Fibroblast of upper back skin (primary cell): ENCODE results near the gene ACTC1.

Source experiments
- DNase-seq: peaks from one replicate; pipeline ENCODE4 v3.0.0-alpha.2; 2013

ACTC1 gene

DNA sequence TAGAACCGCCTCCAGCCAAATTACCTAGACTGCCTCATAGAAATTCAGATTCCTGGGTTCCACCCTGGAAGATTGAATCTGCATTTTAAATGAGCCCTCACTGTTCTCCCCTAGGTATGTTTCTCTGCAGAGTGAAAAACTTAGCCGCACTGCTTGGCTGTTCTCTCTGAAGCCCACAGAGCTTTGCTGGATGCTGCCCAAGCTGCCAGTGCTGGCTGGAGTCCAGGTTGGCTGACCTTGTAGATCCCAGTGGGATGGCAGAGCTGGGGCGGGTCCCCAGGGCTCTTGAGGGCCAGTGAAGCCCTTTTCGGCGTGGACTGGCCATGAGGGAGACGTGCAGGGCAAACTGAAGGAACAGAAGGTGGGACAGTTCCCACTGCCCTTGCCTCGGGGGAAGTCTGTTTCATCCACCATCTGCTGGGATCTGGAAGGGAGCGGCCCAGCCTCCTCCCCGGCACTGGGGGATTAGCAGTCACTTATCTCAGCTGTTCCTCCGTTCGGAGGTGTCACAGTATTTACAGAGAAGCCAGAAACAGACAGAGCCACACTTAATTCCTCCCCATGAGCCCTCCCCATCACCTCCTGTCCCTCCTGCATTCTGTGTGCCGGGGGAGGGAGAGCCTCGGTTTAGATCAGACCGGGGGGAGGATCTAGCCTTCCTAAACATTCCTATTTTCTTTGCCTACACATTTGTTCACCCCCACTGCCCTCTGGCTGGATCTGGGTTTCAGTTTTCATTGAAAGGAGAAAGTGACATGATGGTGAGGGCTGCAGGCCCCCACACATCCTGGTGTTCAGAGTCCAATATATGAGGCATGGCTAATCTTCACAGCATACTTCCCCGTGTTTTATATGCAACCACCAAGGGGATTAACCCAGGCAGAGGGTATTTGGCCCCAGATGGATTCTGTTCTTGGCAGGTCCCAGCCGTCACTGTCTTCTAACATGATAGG is 4.1 kb upstream of the ACTC1 start:
- DNase-seq: peak; percentile 9

DNA sequence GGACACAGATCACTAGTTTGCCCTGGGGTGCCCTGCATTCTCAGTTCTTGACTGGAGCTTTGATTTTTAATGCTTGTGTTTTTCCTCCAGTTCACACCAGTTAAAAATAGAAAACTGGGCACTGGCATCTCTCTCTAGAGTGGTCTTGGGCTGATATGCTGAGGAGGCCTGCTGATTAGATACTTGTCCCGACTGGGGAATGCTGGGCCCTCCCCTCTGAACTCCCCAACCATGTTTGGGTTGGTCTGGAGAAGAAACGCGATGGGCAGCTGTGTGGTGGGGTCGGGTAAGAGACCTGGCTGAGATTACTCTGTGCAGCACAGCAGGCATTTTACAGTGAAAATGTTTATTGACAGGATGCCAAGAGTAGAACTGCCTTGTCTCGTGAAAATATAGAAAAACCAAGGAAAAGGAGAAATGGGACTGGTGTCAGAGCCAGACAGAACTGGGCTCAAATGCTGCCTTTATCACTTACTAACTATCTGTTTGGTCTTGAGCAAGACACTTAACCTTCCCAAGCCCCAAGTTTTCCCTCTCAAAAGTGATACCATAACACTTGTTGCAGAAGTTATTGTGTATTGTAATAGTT is 1.6 kb upstream of the ACTC1 start:
- DNase-seq: no peak

DNA sequence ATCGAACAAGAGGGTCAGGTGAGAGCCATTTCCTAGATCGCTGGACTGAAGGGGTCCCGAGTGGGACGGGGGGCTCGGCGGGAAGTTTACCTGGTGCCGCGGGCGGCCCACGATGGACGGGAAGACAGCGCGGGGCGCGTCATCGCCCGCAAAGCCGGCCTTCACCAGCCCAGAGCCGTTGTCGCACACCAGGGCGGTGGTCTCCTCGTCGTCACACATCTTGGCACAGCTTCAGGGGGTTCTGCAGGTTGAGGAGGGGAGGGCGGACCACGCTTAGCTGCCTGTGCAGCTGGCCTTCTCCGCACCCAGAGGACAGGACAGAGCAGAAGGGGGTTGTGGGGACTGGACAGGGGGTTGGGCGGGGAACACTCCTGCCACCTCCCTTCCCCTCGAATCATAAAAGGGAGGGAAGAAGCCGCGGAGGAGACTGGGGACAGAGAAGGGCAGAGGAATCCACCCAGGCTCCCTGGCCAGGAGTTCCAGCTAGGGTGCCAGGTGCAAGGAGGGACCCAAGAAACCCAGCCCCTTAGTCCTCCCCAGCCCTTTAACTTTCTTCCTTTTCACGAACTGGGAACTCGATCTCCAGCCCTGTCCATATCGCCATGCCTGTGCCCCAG is 651 bp downstream of the ACTC1 start:
- no peak for DNase-seq

DNA sequence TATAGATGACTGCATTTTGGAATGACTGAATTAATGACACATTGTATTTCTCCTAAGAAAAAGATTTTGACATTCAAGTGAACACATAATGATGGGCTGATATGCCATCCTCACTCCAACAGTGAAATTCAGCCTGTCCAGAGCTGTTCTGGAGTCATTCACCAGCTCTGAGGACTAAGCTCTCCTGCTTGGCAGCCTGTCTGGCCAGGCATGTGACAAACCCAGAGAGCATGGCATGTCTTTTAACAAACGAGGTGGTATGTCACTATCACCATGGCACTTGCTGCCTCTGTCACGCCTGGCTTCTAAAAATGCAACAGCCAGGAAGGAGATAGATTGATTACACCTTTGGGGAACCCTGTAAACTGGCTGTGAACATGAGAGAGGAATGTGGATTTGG is 1.4 kb downstream of the ACTC1 start:
- no peak for DNase-seq

DNA sequence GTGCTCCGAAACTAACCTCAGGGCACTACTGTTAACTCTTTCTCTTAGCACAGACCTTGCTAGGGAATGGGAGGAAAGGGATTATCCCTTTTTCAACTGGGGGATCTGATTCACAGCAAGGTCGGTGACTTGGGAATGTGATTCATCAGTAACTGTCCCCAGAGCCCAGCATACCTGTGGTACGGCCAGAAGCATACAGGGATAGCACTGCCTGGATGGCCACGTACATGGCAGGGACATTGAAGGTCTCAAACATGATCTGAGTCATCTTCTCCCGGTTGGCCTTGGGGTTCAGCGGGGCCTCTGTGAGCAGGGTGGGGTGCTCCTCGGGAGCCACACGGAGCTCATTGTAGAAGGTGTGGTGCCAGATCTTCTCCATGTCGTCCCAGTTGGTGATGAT is 2.3 kb downstream of the ACTC1 start:
- no peak for DNase-seq

DNA sequence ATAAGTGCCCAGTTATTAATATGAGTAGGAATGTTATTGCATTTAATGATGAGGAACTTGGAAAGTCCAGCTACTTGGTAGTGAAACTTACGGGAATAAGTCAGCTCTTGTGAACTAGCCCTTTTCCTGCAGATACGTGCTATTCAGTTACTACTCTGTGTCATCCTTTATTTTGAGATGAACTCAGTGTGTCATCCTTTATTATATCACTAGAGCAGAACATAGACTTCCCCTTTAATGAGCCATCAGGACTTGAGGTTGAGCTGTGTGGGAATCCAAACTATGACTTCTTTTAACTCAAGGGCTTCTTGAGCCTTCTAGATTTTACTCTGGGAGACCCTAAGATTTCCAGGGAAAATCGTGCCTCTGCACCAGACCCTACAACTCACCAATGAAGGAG is 3.6 kb downstream of the ACTC1 start:
- DNase-seq: no peak

DNA sequence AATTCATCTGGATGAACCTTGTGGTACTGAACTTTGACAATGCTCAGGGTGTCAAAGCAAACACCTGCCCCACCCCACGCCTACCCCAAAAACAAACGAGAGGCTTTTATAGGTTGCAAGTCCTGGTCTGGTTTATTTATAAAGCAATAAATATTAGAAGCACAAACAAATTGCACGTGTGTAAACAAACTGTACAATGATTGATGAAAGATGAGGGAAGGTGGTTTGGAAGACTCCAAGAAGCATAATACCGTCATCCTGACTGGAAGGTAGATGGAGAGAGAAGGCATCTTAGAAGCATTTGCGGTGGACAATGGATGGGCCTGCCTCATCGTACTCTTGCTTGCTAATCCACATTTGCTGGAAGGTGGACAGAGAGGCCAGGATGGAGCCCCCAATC is 5.2 kb downstream of the ACTC1 start:
- DNase-seq: no peak

DNA sequence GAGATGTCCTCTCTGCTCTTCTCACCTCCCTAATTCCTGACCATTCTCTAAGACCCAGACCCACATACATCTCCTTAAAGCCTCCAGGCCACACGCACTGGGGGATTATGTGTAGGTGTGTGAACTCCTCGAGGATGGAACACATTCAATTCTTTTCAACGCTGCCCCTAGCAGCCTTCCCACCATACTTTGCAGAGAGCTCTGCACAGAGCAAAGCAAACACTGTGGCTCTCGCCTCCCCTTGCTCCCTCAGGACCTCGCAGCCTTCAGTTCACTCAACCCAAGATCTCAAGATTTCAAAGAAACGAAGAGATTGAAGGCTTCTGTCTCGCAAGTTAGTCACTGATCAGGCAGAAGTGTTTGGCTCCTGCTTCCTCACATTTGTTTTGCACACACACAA is 6.0 kb downstream of the ACTC1 start:
- DNase-seq: no peak

DNA sequence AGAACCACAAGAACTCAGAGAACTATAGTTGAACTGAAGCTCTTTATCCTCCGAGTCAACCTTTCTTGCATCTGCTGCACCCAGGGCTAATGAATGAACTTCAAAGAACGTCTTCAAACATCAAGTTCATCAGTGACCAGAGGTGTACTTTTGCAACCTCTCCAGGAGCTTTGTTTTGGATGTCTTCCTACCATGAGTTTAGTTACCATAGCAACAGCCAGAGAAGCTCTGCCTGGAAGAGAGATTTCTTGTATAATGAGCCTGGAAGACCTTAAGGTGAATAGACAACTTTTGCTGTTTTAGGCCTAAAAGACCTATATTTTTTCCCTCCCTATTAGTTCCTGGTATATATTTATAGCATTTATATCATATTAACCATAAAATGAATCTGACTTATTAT is 9.1 kb downstream of the ACTC1 start:
- DNase-seq: no peak

DNA sequence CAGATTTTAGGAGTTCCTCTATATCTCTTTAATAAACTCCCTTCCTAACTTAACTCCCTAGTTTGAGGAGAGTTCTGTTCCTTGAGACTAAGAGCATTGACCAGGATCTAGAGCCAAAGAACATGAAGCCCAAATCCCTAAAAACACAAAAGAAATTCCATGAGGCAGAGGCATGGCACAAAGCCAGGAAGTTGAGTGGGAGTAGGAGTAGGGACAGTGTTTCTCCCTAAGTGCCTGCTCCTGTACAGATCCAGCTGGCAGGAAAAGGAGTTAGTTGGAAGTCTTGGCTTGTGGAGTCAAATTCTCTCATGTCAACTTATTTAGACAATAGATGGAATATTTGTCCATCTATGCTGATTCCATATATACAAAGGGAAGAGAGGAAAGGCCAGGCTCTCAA is 11.4 kb downstream of the ACTC1 start:
- DNase-seq: no peak

DNA sequence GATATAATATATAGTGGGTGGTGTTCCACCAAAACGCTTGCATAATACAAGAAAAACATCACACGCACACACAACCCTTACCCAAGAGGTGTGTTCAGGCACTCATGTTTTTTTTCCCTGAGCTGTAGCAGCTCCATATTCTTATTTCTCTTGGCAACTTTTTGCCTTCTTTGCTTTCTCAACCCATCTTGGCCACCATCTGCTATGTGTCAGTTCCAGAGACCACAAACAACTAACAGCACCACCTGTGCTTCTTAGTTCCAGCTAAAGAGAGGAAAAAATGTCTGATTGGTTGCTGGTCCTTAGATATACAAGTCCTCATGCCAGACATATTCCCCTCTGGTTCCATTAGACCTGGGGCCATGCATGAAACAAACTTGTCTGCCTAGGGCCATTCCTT is 11.9 kb downstream of the ACTC1 start:
- no peak for DNase-seq

DNA sequence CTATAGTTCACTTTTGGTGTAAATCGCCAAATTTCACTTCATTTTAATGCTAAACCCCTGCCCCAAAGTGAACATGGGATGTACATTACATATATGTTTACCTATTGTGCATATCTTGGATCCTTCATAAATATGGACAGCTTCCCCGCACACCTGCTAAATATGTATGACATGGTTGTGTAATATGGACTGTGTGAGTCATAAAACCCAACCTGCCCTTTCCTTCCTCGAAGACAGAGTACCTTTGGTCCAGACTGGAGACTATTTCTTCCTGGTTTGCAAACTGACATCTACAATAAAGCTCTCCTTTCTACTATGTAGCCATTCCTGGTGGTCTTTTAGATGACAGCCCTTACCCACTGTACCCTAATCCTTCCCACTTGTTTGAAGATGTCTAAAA is 12.4 kb downstream of the ACTC1 start:
- no peak for DNase-seq

DNA sequence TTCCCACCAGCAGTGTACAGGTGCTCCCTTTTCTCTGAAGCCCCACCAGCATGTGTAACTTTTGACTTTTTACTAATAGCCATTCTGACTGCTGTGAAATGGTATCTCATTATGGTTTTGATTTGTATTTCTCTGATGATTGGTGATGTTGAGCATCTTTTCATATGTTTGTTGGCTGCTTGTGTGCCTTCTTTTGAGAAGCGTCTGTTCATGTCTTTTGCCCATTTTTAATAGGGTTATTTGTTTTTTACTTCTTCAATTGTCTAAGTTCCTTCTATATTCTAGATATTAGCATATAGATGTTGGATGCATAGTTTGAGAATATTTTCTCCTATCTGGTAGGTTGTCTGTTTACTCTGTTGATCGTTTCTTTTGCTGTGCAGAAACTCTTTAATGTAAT is 14.6 kb downstream of the ACTC1 start:
- no peak for DNase-seq

DNA sequence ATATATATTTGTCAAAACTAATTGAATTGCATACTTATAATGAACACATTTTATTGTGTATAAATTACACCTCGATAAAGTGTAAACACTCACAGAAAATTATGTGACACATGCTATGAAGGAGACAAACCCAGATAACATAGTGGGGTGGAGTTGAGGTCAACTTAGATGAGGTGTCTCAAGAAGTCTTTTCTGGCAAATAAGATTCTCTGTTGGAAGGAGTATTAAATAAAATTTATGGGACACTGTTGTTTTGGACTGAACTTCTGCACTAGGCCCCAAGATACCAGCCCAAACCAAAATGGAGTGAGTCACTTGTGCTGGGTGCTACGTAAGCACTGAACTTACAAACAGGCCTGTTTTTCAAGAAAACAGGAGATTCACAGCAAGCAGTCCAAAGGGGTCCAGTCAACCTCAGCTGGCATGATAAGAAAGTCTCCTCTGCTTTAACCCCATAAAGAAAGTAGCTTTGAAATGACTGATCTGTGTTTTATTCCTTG is 18.7 kb downstream of the ACTC1 start:
- DNase-seq: no peak

DNA sequence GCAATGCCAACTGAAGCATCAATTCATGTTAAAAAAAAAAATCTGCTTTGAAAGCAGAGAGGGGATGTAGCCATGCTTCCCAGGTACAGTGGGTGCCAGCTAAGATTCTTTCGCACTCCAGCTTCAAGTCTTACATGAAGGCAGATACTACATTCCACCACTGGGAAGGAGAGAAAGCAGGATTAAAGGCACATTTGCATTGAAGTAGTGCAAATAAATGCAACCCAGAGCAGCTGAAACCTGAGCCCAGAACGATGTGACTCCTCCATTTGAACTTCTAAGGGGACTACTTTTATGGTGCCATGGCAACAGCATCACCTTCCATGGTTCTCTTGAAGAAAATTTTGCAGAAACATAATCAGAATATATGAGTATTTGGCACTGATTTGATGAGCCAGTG is 21.4 kb downstream of the ACTC1 start:
- no peak for DNase-seq

DNA sequence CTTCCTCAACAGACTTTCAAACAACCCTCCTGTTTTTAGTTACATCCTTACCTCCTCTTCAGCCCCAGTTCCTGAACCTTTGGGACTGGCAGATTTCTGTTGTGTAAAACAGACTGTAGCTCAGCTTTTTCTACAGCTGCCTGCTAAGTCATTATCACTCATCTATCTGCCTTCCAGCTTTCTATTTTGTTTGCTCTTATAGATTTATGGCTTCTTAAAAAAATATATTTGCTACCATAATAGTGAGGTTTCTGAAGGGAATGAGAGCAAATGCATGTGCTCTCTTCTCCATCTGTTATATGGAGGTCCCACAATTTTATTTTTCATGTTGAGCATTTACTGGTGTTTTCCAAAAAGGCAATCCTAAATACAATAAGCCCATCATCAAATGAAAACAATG is 22.3 kb downstream of the ACTC1 start:
- DNase-seq: no peak

DNA sequence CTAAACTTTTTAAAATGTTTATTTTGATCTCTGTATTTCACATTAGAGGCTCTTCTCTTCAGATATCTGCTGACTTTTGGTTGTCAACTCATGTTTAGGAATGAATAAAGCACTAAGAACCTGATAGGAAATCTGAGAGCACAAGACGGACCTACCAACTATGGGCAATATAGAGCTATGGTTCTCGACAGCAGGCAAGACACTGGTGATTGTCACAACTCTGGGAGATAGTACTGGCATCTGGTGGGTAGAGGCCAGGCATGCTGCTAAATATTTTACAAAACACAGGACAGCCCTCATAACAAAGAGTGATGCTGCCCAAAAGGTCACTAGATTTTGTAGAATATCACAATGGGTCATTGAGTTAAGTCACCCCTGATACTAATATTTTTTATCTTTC is 23.0 kb downstream of the ACTC1 start:
- DNase-seq: no peak

DNA sequence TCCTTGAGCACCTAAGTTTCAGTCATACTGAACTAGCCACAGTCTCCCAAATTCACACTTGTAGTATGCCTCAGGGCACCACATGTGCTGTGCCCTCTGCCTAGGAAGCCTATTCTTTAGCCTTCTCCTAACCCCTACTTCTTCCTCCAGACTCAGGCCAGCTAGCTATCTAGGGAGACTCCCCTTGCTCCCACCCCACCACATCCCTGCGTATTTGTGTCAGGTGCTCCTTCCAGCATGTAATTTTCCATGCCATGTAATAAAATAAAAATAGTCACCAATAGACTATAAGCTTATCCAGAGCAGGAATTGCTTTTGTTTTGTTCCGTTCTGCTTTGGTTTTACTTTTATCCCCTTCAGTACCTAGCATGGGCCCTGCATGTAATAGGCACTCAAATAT is 25.6 kb downstream of the ACTC1 start:
- DNase-seq: no peak

DNA sequence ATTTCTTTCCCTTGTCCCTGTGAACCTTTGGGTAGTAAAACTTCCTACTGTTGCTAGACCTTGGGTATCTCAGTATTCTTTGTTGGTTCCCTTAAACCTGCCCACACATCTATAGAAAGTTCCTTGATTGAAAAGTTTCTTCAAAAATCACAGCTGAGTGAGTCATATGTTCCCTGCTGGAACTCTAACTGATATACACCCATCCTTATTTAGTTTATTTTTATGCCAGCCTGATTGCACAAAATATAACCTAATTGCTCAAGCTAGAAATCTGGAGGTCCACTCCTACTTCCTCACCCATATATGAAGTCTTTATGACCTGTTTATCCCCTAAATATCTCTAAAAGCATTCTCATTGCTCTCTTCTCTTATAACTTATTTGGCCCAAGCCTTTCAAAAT is 26.8 kb downstream of the ACTC1 start:
- no peak for DNase-seq

DNA sequence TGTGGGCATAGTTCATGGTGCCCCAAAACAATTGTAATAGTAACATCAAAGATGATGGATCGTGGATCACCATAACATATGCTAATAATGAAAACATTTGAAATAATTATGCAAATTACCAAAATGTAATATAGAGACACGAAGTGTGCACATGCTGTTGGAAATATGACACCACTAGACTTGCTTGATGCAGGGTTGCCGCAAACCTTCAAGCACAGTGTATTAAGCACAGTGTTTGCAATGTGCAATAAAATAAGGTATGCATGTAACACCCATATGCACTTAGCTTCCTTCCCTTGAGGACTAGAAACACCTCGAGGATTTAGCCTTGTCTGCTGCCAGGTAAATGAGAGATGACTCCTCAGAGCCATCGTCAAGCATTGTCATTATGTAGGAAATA is 29.6 kb downstream of the ACTC1 start:
- no peak for DNase-seq

DNA sequence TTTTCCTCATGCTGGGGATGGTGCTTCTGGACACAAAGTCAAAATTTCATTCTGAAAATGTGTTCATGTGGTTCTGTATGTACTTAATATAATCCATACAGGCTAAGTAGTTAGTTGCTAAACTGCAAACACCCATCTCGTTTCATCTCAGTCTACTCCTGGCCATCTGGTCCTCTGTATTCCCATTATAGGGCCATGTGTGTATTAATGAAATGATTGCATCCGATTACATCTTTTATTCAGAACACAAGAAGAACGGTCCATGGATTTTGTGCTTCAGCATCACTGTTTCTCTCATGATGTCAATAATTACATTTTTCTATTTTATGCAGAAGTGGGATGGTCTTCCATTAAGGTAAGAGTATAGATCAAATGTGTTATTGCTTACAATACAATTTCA is 34.4 kb downstream of the ACTC1 start:
- DNase-seq: no peak

DNA sequence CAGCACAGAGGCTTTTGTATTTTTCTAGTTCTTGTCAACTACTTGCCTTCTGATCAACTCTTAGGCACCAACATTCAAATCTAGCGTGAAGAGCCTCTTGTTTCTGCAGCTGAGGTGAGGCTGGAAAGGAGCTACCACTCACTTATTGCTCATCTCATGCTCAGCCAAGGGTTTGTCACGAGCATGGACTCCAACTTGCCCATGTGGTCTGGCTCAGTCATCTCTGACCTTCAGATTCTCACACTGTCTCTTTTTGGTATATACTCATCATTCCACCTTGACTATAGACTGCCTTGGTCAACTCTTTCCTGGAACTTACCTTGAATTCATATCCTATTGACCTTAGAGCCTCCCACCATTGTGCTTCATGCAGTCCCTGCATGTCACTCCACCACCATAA is 35.4 kb downstream of the ACTC1 start:
- no peak for DNase-seq

DNA sequence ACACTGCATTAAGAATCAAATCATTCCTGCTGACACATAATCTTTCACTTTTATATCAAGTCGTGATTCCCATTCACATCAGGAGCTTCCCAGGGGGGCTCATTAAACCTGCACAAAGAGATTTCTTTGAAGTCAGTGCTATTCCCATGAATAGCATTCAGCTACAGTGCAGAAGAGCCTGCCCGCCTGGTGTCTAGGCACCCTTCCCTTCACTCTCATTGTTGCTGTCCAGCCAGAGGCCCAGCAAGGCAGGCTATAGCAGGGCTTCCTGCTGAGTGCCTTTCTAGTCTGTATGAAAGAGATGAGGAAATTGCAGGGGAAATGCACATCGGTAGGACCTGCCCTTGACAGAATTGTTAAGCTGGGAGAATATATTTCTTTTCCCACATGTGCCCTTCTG is 36.0 kb downstream of the ACTC1 start:
- DNase-seq: no peak

DNA sequence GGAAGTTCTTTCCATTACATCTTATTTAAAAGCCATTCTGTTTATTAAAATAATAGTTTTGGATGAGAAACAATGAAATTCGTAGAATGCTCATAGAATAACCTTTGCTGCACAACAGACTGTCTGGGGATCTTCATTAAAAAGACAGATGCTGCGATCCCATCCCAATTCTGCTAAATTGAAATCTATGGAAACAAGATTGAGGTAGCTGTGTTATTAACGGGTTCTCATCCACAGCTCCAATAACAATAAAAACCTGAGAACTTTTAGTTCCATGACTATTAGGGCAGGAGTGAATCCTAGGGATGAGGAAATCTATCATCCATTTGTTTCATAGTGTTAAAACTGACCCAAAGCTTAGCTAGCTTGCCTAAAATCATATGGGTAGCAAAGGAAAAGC is 38.1 kb downstream of the ACTC1 start:
- no peak for DNase-seq
